Breast epithelium (tissue), 3 donors: ENCODE data around the gene ASB9.

Experiments
- POLR2A ChIP-seq: fragments of 450-650 bp; IDR thresholded peaks from one replicate; pipeline ENCODE4 v1.6.1; 2016; ENCODE audit warnings: antibody characterized with exemption, mild to moderate bottlenecking, moderate library complexity
- TF ChIP-seq, protein P1 (sequence below), 3 donors: fragments of 450-650 bp; IDR thresholded peaks; one replicate each; pipeline ENCODE4 v1.5.1; 2016 to 2017; ENCODE audit warnings: antibody characterized with exemption in 3 of 3, mild to moderate bottlenecking in 3 of 3, moderate library complexity in 3 of 3

DNA sequence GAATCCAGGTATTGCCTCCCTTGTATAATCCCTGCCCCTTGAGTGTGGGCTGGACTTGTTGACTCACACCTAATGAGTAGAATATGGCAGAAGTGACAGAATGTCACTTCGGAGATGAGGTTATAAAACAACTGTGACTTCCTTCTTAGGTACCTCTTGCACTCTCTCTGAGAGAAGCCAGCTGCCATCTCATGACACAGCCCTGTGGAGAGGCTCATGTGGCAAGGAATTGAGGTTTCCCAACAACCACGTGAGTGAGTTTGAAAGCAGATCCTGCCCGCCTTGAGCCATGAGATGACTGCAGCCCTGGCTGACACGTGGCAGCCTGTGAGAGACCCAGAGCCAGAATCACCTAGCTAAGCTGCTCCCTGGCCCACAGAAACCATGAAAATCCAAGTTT, 32.0 kb upstream of the ASB9 start:
- TF ChIP-seq, protein P1, sequence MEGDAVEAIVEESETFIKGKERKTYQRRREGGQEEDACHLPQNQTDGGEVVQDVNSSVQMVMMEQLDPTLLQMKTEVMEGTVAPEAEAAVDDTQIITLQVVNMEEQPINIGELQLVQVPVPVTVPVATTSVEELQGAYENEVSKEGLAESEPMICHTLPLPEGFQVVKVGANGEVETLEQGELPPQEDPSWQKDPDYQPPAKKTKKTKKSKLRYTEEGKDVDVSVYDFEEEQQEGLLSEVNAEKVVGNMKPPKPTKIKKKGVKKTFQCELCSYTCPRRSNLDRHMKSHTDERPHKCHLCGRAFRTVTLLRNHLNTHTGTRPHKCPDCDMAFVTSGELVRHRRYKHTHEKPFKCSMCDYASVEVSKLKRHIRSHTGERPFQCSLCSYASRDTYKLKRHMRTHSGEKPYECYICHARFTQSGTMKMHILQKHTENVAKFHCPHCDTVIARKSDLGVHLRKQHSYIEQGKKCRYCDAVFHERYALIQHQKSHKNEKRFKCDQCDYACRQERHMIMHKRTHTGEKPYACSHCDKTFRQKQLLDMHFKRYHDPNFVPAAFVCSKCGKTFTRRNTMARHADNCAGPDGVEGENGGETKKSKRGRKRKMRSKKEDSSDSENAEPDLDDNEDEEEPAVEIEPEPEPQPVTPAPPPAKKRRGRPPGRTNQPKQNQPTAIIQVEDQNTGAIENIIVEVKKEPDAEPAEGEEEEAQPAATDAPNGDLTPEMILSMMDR (IDR thresholded peaks at IDR 0.05) = no peak
- no peak for TF ChIP-seq POLR2A
